Muscle of back (tissue), 11 donors: ENCODE data around the gene AKAP13. TPM values are rescaled to one million over a fixed set of nuclear protein-coding genes. Genes with fewer than 3 reads are reported as not detected.

Experiments used
- DNase-seq, 3 donors: peaks; one replicate each; pipeline versions ENCODE4 v3.0.0 to v3.0.0-alpha.2; 2013
- polyA plus RNA-seq, 10 donors: library from polyadenylated mRNA; unstranded; fragments of 120-200 nt; gene quantifications; one replicate each; pipeline ENCODE4 v1.2.1, GENCODE V29; 2013; ENCODE audit not compliant: insufficient read length in 10 of 10

The AKAP13 gene
- polyA plus RNA-seq, 10 donors, result 58.9 to 89.6 (median 65.7) TPM

DNA sequence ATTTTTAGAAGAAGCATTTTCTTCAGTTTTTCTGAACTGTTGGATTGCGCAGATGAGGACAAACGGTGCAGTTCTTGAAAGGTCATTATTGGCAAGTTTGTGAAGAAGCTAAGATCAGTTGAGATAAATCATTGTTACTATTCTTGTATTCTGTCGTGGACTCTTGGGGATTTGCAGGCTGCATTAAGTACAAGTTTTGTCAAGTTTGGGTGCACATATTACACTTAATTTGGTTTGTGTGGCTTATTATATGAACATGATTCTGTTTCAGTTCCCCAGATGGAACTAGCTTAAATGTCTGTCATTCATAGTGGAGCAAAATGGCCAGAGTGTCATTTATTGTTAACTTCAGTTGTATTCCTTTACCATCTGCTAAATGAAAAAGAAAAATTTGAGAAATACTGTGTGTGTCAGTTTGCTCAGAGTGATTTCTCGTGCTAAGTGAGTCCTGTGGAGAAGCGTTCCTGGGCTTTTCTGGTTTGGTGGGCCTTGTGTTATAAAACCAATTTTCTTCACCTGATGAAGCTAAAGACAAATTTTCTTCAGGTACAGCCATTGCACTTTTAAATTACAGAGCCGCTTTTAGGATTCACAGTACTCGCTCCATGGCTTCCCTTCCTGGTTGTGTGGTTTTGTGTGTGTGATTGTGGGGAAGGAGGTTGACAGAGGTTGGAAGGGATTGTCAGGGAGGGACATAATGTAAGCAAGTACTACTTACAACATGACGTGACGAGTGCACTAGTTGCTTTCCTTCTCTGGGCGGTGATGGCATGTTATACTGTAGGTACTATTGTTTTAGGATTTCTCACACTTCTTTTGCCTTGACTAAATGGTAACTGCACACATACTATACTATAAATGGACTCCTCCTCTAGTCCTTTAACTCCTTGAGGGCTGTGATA lies 1.7 kb downstream of the AKAP13 start:
- DNase-seq, result no peak

DNA sequence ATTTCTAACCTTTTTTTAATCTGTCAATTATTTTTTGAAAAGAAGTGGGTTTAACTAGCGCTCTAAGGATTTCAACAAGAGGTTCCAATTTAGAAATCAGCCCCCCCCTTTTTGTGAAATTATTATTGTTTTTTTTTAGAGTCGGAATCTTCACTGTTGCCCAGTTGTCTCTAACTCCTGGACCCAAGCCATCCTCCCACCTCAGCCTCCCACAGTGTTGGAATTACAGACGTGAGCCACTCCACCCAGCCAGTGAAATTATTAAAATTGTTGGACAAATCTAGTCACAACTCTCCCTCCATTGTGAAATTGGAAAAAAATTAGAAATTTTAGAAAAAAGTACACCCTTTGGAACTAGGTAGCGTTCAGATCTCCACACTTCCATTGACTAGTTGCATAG lies 2.5 kb downstream of the AKAP13 start:
- DNase-seq, result no peak

DNA sequence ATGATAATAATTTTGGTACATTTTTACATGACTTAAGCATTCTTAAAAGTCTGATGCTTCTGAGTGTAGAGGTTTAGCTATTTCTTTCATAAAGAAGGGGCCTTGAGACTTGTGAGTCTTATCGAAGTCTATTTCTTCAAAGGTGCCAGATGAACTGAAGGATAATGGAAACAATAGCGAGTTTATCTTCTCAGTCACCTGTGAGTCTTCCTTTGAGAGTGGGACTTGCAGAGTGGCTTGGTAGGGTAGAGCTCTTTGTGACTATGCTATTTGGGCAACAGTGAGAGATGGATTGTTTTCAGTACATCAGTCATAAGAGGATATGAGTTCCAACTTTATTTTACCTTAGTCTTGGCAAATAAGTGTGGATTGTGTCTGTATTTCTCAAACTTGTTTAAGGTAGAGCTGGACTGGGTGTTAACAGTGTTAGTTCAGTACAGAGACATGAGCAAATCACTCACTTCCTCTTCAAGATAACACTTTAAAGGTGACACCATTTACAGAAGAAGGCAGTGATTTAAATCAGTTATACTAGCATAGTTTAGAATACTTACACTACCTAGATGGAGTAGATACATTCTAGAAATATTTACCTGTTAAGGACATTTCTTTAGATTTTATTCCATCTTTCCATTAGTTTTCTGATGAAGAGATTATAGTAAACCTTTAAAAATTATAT lies 3.2 kb downstream of the AKAP13 start:
- DNase-seq, result no peak

DNA sequence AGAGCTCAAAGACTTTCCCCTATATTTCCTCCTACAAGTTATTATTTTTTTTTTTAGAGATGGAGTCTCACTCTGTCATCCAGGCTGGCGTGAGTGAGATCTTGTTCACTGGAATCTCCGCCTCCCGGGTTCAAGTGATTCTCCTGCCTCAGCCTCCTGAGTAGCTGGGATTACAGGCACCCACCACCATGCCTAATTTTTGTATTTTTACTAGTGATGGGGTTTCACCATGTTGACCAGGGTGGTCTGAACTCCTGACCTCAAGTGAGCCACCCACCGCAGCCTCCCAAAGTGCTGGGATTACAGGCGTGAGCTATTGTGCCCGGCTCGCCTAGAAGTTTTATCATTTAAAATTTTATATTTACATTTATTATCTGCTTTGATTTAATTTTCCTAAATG lies 5.9 kb downstream of the AKAP13 start:
- no peak for DNase-seq

DNA sequence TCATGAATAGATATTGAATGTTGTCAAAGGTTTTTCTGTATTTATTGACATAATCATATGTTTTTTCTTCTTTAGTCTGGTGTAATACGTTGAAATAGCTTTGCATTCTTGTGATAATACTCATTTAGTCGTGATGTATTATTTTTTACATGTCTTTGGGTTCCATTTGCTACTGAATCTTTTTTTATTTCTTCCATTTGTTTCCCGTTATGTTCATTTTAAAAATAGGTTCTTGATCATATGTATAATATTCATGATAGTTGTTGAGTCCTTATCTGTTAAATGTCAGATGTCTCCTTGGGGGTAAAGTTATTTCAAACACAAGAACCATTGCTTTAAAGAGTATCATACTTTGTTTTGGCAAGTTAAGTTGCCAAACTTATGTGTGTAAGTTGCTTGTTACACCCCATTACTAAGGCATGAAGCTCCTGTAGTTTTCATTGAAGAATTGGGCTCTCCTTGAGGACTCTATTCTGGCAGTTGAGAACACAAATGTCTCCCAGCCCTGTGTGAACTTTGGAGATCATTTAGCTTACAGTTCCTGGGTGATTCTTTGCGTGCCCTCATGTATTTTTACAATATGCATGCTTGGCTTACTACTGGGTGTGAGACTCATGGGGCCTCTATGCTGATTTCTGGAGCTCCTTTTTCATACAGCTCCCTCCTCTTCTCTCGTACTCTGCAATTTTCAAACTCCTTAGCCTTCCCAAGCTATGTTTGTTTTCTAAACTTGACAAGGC lies 8.3 kb downstream of the AKAP13 start:
- no peak for DNase-seq

DNA sequence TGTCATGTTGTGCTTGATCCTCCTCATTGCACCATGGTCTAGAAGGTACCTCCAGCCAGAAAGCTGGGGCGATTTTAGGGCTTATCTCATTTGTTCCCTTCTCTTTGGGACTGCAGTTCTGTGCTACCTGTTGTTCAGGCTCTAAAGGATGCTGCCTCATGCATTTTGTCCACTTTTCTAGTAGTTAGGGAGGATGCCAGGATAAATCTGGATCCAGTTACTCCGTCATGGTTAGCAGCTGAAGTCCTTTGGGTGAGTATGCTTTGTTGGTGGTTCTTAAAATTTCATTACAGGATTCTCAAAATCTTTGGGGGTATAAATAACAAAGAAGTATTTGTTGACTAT lies 8.9 kb downstream of the AKAP13 start:
- DNase-seq, result no peak

DNA sequence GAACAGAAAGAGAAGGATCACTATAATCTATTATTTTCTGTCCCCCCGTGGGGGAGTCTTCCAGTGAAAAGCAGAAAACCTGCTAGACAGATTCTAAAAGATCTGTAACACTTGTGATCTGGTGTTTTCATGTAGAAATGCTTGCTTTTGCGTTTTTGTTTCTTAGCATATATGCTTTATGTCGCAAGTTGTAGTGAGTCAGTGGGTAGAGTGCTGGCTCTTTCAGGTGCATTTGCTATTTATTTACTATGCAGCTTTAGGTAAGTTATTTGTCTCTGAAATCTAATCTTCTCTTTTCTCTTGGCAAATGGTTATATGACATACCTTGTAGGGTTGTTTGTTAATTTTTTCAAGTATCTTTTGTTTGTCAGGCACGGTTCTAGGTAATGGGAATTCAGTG lies 9.4 kb downstream of the AKAP13 start:
- DNase-seq, result no peak

DNA sequence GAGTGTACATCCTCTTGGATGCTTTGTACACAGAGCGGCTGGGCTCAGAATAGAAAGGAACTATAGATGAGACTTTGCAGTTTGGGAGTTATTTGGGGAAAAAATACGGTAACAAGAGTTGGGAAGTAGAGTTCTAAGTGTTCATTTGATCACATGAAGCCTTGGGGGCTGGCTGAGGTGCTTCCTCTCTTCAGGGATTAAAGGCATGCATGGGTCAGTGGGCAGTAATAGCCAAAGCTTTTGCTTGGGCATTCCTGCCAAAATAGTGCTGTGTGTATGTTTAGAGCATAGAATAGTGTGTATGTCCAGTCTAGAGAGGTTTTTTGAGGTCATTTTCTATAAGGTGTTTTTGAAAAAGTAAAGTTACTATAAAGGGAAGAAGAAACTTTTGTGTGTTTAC lies 12.8 kb downstream of the AKAP13 start:
- no peak for DNase-seq

DNA sequence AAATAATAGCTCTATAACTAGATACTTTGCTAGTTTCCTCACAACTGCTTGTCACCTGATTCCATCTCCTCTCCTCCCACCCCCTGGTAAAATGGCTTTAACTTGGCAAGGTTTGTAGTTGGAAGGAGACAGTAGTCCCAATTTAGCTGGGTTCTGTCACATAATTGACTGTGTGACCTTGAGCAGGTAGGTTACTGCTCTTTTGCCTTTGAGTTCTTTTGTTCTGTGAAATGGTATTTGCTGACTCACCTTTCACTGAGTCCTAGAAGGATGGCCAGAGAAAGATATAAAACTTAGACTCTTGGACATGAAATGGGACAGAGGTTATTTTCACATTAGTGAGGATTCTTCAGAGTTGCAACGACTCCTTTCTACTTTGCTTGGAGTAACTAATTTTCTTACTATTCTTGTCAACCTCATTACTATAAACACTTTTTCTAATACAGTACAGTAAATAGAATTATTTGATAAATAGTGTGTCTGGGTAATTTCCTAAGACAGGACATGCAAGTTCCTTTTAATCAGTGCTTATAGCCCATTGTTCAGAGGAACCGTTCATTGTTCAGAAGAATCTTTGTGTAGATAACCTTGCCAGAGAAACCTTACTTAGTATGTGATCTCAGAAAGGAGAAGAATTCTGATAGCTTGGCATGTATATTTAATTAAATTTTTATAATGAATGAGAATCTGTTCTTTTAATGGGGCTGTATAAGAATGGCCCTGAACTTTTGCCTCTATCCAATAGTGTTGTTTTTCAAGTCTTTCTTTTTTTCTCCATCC lies 14.3 kb downstream of the AKAP13 start:
- DNase-seq, result no peak

DNA sequence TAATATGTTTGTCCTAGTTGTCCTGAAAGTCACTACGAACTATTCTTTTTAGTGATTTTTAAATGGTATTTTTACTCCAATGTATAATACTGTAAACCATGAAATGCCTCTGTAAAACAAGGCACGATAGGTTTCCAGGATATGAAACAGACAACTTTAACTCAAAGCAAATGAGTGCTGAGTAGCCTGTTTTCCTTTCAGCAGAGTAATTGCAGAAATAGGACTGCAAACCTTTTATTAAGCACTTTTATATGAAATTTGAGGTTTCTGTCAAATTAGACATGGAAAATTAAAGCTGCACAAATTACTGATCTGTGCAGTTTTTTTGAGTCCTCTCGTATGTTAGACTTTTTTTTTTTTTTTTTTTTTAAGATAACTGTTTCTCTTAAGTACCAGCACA lies 16.2 kb downstream of the AKAP13 start:
- no peak for DNase-seq

DNA sequence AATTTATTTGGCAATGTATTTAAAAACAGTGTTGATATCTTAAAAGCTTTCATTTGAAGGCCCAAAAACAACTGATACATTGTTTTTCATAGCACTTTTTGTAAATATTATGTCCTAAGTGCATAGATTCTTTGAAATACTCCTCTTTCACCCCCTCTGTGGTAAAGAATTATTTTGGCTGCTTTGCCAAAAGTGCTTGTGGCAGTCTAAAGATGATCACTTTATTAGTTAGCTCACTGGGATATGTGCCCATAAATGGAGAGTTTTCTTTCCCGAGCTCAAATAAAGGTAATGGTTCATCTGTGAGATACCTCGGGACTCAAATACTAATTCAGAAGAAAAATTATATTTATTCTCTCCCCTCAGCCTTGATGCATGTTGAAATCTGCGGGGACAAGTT lies 16.7 kb downstream of the AKAP13 start:
- DNase-seq, result no peak

DNA sequence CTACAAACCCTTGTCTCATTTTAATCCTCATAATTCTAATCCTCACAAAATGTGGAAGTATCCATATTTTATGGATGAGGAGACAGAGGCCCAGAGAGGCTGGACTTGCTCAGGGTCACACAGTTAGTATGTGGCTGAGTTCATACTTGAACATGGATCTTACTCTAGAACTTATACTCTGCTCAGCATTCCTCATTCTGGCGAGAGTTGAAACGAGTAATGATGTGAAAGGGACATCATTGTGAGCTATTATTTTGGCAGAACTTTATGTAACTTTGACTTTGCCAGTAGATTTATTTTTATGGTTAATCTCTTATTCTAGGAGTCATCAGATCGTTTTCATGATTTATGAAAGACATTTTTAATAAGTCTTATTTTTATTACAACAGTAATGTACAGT lies 17.5 kb downstream of the AKAP13 start:
- no peak for DNase-seq

DNA sequence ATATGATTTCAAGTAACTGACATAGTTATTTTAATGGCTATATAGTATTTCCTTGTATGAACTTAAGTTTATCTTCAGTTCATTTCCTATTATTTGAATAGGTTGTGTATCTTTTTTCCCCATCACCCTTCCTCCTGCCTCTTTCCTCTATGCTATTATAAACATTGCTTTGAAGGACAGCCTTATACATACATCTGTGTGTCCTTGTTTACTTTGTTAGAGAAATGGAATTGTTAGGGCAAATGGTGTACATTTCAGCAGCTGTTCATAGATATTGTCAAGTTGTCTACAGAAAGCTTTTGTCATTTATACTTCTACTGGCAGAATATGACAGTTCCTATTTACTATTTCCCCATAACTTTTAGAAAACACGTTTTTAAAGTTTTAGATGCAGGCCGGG lies 18.4 kb downstream of the AKAP13 start:
- DNase-seq, result no peak

DNA sequence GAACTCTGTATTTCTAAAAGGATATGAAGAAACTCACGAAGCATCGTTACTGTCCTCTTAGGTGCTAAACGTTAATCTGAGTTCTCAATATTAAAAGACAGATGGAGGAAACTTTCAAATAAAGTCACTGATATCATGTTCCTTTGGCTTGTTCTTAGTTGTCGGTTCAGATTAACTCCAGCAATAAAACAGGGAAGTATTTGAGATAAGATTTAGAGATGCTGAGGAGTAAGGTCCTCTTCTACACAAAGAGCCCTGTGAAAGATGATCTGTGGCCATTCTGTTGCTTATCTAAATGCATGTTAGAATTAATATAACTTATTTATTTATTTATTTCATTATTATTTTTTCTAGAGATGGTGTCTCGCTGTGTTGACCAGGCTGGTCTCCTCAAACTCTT lies 19.2 kb downstream of the AKAP13 start:
- DNase-seq, result no peak

DNA sequence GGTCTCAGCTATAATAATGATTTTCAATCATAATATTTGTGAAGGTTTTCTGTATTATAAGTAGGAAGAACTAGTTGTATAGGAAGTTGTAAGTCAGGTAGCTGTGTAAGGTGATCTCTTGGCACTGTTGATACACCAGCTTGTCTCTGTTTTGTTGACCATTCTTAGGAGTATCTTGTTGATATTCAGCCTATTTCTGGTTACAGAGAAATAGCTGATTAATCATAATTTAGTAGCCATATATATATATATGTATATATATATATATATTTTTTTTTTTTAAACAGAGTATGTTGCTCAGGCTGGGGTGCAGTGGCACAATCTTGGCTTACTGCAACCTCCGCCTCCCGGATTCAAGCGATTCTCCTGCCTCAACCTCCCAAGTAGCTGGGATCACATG lies 20.2 kb downstream of the AKAP13 start:
- no peak for DNase-seq

DNA sequence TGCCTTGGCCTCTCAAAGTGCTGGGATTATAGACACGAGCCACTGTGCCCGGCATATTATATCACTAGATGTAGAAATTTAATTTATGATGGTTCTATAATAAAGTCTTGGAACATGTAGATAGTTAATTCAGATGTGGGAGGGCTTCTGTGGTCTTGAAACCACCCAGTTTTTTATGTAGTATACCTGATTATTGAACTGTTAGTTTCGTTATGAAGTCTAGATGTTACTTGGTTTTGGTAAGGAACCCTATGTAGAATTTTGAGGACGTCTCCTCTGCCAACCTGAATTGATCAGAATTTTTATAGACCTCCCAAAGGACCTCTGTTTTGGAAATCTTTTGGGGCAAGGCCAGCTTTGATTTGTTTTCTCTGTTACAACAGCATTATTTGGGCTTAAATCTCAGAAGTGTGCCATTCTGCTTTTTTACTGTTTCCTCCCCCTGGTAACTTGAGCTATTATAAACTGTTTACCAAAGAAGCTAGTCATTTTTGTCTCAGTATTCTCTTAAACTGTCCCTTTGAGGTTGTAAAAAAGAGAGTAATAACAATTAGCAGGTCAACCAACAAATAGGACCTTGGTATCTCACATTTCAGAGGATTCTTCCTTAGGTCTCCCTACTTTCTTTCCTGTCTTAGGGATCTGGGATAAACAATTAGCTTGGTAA lies 20.8 kb downstream of the AKAP13 start:
- no peak for DNase-seq

DNA sequence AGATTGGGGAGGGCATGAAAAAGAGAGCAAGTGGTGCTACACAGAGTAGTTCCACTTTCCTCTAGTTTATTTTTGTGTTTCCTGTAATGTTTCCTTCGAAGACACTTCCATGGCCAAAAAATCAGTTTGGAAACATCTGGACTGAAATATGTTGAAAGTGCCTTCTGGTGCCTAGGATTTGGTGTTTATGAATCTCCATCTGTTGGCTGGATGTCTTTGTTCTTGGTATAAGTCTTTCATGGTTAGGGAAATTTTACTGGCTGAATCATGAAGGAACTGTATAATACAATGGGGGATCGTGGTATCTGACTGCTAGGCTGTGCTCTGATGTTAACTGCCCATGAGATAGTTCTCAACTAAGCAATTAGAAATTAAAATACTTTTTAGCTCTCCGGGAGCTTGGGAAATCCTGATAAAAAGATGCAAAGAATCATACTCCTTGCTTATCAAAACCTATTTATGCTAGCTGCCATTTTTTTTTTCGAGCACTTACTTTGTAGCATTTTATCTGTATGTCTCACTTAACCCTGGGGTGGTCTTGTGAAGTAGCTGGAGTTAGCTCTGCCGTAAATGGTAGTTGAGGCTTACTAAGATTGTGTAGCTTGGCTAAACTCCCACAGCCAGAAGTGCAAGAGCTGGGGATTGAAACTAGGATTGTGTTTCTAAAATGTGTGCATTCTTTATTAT lies 21.9 kb downstream of the AKAP13 start:
- DNase-seq, result no peak

DNA sequence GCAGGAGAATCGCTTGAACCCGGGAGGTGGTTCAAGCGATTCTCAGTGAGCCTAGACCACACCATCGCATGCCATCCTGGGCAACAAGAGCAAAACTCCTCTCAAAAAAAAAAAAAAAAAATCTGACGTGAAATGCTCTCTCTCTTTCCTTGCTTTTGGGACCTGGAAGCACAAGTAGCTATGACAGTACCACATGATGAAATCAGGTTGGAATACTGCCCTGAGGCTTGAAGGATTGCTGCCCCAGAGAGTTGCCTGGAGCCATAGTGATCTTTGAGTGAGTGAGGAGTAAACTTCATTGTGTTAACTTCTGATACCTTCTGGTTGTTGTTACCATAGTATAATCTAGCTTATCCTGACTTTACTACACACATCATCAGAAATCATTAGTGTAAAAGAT lies 23.3 kb downstream of the AKAP13 start:
- DNase-seq, result no peak

DNA sequence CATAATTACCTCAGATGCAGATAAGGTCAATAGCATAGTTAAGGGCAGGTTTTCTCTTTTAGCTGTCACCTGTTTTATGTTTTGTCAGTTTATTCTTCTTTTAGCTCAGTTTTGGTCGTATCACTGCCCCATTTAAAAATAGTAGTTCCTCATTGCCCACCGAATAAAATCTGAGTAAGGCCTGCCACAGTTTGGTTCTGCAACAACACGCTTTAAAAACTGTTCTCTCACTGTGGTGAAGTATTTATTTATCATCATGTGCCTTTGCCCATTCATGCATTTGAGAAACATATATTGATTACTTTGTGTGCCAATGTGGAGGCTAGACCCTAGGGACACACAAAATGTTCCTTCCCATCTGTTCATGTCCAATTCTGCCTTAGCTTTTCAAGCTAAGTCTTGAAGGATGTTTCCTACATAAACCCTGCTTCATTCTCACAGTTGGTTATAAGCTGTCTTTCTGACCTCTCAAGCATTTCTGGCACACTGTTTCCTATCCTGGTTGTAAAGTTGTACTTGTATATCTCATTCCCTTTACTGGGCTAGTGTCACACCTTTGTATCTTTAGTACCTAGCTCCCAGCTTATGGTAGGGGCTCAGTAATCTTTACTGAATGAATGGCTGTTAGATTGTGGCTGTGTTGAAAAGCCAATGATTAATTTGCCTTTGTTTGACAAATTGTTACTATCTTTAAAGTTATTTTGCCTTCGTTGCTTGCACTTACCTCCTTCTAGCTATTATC lies 23.9 kb downstream of the AKAP13 start:
- no peak for DNase-seq
